ENCODE measurements around the gene ARHGAP26. TPM values are rescaled to one million over a fixed set of nuclear protein-coding genes. Genes with fewer than 3 reads are reported as not detected.

ARHGAP26 gene
- total and polyA plus RNA-seq, 2 of the 4 experiments (the other 2 are of a cell fraction): 0.54 to 0.56 TPM

GRCh38 chr5:142929587-142929986 is 159.4 kb downstream of the ARHGAP26 start:
- Histone ChIP-seq H3K9me1 (ENCODE audit: insufficient read depth, low read length) (no peaks in the 10 kb centered on the region), H3K9me3 (ENCODE audit: control insufficient read depth, insufficient read depth, low read length) (no peaks in the 10 kb centered on the region), H3K79me1 (ENCODE audit: low read depth in 1 of 2, low read length in 2 of 2) (no peaks in the 10 kb centered on the region), H3K9ac (ENCODE audit: low read depth, low read length) (no peak overlapping the region), H3K4me1 (ENCODE audit: control insufficient read depth, insufficient read depth, low read length) (peaks cover 5% of the 10 kb centered on the region), H3K18ac (ENCODE audit: low read depth, low read length) (no peak overlapping the region), H4K5ac (ENCODE audit: low read depth, low read length) (no peak overlapping the region), H3K4me2 (ENCODE audit: low read depth, low read length) (no peak overlapping the region), H3K4ac (ENCODE audit: low read depth, low read length) (no peak overlapping the region), H3K4me3 (ENCODE audit: insufficient read depth, low read depth, low read length) (no peak overlapping the region), H4K8ac (ENCODE audit: low read depth in 2 of 2, low read length in 2 of 2) (no peak overlapping the region), H2AK9ac (replicated peaks; ENCODE audit: low read depth, low read length, poor library complexity) (no peak overlapping the region), H2BK15ac (ENCODE audit: low read depth, low read length) (0 out of 3 replicates have a peak overlapping the region, but pooled peaks have one; percentile 21), H4K91ac (ENCODE audit: insufficient read depth, low read depth, low read length) (no peak overlapping the region), H3K14ac (replicated peaks; ENCODE audit: low read depth, low read length) (no peak overlapping the region; the same call in 1 of the 2 replicates), H3K23ac (ENCODE audit: low read depth, low read length) (no peak overlapping the region), H3K27me3 (ENCODE audit: control insufficient read depth, insufficient read depth, low read length) (no peaks in the 10 kb centered on the region), H2BK120ac (ENCODE audit: low read depth, low read length) (0 out of 2 replicates have a peak overlapping the region, but pooled peaks have one; percentile 21), H2BK20ac (ENCODE audit: low read depth, low read length) (no peak overlapping the region), H3K56ac (ENCODE audit: extremely low read depth, insufficient read depth, low read length) (no peak overlapping the region), H2AFZ (replicated peaks; ENCODE audit: low read length, poor library complexity) (no peak overlapping the region), H3K27ac (ENCODE audit: insufficient read depth, low read length) (no peak overlapping the region), H3K36me3 (ENCODE audit: control insufficient read depth, insufficient read depth, low read length) (no peaks in the 10 kb centered on the region), H2AK5ac (ENCODE audit: low read depth, low read length) (no peak overlapping the region; the same call in 1 of the 2 replicates), H4K20me1 (ENCODE audit: insufficient read depth, low read length) (no peaks in the 10 kb centered on the region), H2BK5ac (ENCODE audit: low read depth, low read length, poor library complexity, severe bottlenecking) (no peak overlapping the region)
- no peak for TF ChIP-seq MAFK (IDR thresholded peaks at IDR 0.05; ENCODE audit: low read depth, low read length)
- TF ChIP-seq MXI1 (IDR thresholded peaks at IDR 0.05; ENCODE audit: borderline replicate concordance, low read depth, low read length): no peak
- no peak for TF ChIP-seq NFE2L2 (IDR thresholded peaks at IDR 0.05; ENCODE audit: low read depth, low read length)
- TF ChIP-seq SMC3 (IDR thresholded peaks at IDR 0.05; ENCODE audit: low read depth, low read length): no peak
- TF ChIP-seq CEBPB (IDR thresholded peaks at IDR 0.05; ENCODE audit: low read depth, low read length): no peak
- TF ChIP-seq POLR2A (IDR thresholded peaks at IDR 0.05; ENCODE audit: low read depth, low read length): no peak
- TF ChIP-seq RAD21 (IDR thresholded peaks at IDR 0.05; ENCODE audit: low read length): no peak
- no peak for TF ChIP-seq RCOR1 (IDR thresholded peaks at IDR 0.05; ENCODE audit: insufficient replicate concordance, low read length)
- TF ChIP-seq ELK1 (IDR thresholded peaks at IDR 0.05; ENCODE audit: borderline replicate concordance, low read depth, low read length): no peak
- no peak for TF ChIP-seq MAZ (IDR thresholded peaks at IDR 0.05; ENCODE audit: borderline replicate concordance, low read depth, low read length)
- TF ChIP-seq USF2 (IDR thresholded peaks at IDR 0.05; ENCODE audit: low read depth, low read length): no peak
- TF ChIP-seq CHD1 (IDR thresholded peaks at IDR 0.05; ENCODE audit: low read depth, low read length): no peak
- no peak for TF ChIP-seq FOS (IDR thresholded peaks at IDR 0.05; ENCODE audit: low read depth, low read length)
- no peak for TF ChIP-seq CTCF (conservative IDR thresholded peaks at IDR 0.05; ENCODE audit: low read depth, low read length)
- no TSS peak for BruUV-seq (replicated peaks)
- WGBS, 2 experiments (ENCODE audit: extremely low coverage in 2 of 2, insufficient read length in 1 of 2): 100% methylated on average over 1 of the region's 2 CpGs; no CpG with 5 or more reads in 1 of the 2 experiments
- dilution Hi-C loops (cut with HindIII; ENCODE audit: low sequenced_read_pairs, unreplicated experiment) (no loop called here), intact Hi-C loops (cut with micrococcal nuclease) (loop anchor here (10.0 kb wide), 1 partner anchor 345 kb away; no protein-coding TSS in a partner anchor), in situ Hi-C loops (cut with MboI; ENCODE audit: low sequenced_read_pairs) (loop anchor here (10.0 kb wide), 1 partner anchor 475 kb away; the partner anchor contains the start of gene NR3C1)
- DNase-seq: no peak
- POLR2A ChIA-PET (ENCODE audit: unreplicated experiment): no interaction called here
- ATAC-seq (ENCODE audit: low read depth): no peak
- CTCF ChIA-PET: no interaction called here
